ENCODE results near the gene KRTAP4-12.
"Not testable (repeated sequence)": the region's sequence is repeated elsewhere in the genome, so short reads cannot be mapped to it uniquely, and the experiment has no call there.

Gene KRTAP4-12

GRCh38 chr17:41123991-41124371, at the start of gene KRTAP4-12:
KRTAP4-12 (minus strand) TSS chr17:41124182; CDS start chr17:41124122, 60 bp downstream.
- DNase-seq (ENCODE audit: low read depth in 2 of 2) = not testable (repeated sequence)

- DNase-seq (ENCODE audit: low read depth in 2 of 2) = no peak
Observed at GRCh38 chr17:41171886-41172285, 47.9 kb upstream of the KRTAP4-12 start.

GRCh38 chr17:41168121-41168520, 44.1 kb upstream of the KRTAP4-12 start, which contains the start of gene KRTAP4-3:
KRTAP4-3 (minus strand) TSS chr17:41168221; CDS start chr17:41168172, 49 bp downstream.
- no peak for DNase-seq (ENCODE audit: low read depth in 2 of 2)

- no peak for DNase-seq (ENCODE audit: low read depth in 2 of 2)
Observed at GRCh38 chr17:41167561-41167960, 43.6 kb upstream of the KRTAP4-12 start.

GRCh38 chr17:41163828-41164227, 39.8 kb upstream of the KRTAP4-12 start:
- no peak for DNase-seq (ENCODE audit: low read depth in 2 of 2)

- no peak for DNase-seq (ENCODE audit: low read depth in 2 of 2)
Observed at GRCh38 chr17:41160648-41161047, 36.7 kb upstream of the KRTAP4-12 start, which contains the start of gene KRTAP4-4. KRTAP4-4 (minus strand) TSS chr17:41160748; CDS start chr17:41160691, 57 bp downstream.

GRCh38 chr17:41160190-41160589, 36.2 kb upstream of the KRTAP4-12 start:
- DNase-seq (ENCODE audit: low read depth in 2 of 2) = not testable (repeated sequence)

GRCh38 chr17:41153856-41154255, 29.9 kb upstream of the KRTAP4-12 start:
- no peak for DNase-seq (ENCODE audit: low read depth in 2 of 2)

GRCh38 chr17:41151525-41151924, 27.5 kb upstream of the KRTAP4-12 start:
- DNase-seq (ENCODE audit: low read depth in 2 of 2) = no peak

GRCh38 chr17:41150026-41150425, 26.0 kb upstream of the KRTAP4-12 start:
- no peak for DNase-seq (ENCODE audit: low read depth in 2 of 2)

GRCh38 chr17:41149652-41149985, 25.6 kb upstream of the KRTAP4-12 start, which contains the start of gene KRTAP4-5:
KRTAP4-5 (minus strand) TSS chr17:41149825; CDS start chr17:41149767, 58 bp downstream.
- no peak for DNase-seq (ENCODE audit: low read depth in 2 of 2)

- not testable (repeated sequence) for DNase-seq (ENCODE audit: low read depth in 2 of 2)
Observed at GRCh38 chr17:41148971-41149651, 25.1 kb upstream of the KRTAP4-12 start.

GRCh38 chr17:41147531-41148204, 23.7 kb upstream of the KRTAP4-12 start:
- DNase-seq (ENCODE audit: low read depth in 2 of 2) = no peak

- DNase-seq (ENCODE audit: low read depth in 2 of 2) = no peak
Observed at GRCh38 chr17:41145261-41145660, 21.3 kb upstream of the KRTAP4-12 start.

- no peak for DNase-seq (ENCODE audit: low read depth in 2 of 2)
Observed at GRCh38 chr17:41144846-41145245, 20.9 kb upstream of the KRTAP4-12 start.

GRCh38 chr17:41141361-41141760, 17.4 kb upstream of the KRTAP4-12 start:
- no peak for DNase-seq (ENCODE audit: low read depth in 2 of 2)

GRCh38 chr17:41140360-41141131, 16.6 kb upstream of the KRTAP4-12 start, which contains the start of gene KRTAP4-6:
KRTAP4-6 (minus strand) TSS chr17:41140544; CDS start chr17:41140487, 57 bp downstream.
- no peak for DNase-seq (ENCODE audit: low read depth in 2 of 2)

- DNase-seq (ENCODE audit: low read depth in 2 of 2) = not testable (repeated sequence)
Observed at GRCh38 chr17:41139865-41140264, 15.9 kb upstream of the KRTAP4-12 start.

GRCh38 chr17:41133880-41134735, 10.1 kb upstream of the KRTAP4-12 start:
- no peak for DNase-seq (ENCODE audit: low read depth in 2 of 2)

- DNase-seq (ENCODE audit: low read depth in 2 of 2) = no peak
Observed at GRCh38 chr17:41131979-41132378, 8.0 kb upstream of the KRTAP4-12 start.

GRCh38 chr17:41127371-41127770, 3.4 kb upstream of the KRTAP4-12 start:
- no peak for DNase-seq (ENCODE audit: low read depth in 2 of 2)

Measured in stimulated activated CD8-positive, alpha-beta memory T cell treated with anti-CD3 and anti-CD28 coated beads, Interleukin-15, amount 100 ng/mL, for 4 hours (primary cell).